Stimulated activated CD4-positive, alpha-beta T cell treated with anti-CD3 and anti-CD28 coated beads, Interleukin-1b, Interleukin-23, amount 100 ng/mL, for 1 hour (primary cell): Measurements from ENCODE around the gene TECPR2.

Experiments
- DNase-seq, 2 donors: peaks; one replicate each; pipeline ENCODE4 v3.0.0-alpha.2; 2020; ENCODE audit warnings: low read depth in 2 of 2

TECPR2 gene

GRCh38 chr14:102375119-102375518 lies 12.4 kb downstream of the TECPR2 start:
- no peak for DNase-seq

- DNase-seq: no peak
Observed at GRCh38 chr14:102377696-102378095, 15.0 kb downstream of the TECPR2 start.

DNA sequence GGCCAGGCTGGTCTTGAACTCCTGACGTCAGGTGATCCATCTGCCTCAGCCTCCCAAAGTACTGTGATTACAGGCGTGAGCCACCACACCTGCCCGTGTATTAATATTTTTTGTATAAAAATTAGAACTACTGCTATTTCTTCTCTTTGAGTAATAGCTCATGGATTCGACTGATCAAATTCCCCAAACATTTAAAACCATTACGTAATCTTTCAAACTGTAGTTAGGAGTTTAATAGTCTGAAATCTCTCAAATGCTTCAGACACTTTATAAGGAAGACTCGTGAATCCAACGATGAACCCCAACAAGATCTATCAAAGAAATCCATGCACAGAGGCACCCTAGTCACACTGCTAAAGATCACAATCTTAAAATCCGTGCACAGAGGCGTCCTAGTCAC lies 16.1 kb downstream of the TECPR2 start:
- no peak for DNase-seq

DNA sequence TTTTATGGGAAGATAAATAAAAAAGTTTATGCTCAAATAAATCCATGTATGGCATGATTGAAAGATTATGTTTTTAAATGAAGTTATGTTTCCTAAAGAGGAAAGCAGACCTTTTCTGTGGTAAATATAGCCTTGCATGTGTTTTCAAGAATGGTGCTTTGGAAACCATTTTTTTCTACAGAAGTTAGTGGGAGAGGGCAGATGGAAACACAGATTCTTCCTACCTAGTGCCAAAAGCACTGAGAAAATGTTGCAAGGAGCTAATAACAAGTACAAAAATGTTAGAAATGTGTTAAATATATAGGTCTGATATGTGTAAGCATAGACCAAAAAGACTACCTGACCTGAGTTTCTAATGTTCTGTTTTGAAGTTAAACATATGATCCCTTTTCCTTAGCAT lies 24.3 kb downstream of the TECPR2 start:
- DNase-seq: no peak

GRCh38 chr14:102389246-102389645 lies 26.5 kb downstream of the TECPR2 start:
- DNase-seq: no peak

DNA sequence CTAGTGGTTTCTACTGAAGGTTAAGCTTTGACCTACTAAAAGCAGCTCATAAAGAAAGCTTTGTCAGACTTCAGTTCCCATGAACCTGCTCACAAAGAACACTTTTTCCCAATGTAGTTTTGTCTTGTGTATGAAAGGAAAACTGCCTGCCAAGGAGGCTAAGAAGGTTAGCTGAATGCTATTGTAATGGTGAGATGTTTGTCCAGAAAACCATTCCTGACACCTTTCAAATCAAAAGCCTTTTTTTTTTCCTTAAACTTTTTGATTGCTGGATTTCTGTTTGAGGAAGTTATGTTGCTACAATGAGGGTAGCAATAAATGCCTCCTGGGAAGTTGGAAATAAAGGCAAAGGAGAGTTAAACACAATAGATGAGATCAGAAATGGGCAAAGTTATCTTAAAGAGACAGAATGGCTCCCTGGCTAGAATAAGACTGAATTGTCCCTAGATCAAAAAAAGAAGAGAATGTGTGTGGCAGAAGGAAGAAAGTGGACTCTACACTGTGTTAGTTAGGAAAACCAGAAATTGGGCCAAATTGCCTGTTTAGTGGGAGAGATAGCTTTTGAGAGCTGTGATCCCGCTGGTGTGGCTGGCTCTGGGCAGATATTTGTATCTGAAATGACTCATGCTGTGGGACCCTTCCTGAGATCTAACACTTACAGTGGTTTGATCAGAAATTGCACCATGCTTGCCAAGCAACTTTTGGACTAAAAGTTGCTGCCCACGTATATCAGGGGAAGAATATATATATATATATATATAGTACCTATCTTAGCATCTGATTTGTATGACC lies 27.5 kb downstream of the TECPR2 start:
- no peak for DNase-seq

DNA sequence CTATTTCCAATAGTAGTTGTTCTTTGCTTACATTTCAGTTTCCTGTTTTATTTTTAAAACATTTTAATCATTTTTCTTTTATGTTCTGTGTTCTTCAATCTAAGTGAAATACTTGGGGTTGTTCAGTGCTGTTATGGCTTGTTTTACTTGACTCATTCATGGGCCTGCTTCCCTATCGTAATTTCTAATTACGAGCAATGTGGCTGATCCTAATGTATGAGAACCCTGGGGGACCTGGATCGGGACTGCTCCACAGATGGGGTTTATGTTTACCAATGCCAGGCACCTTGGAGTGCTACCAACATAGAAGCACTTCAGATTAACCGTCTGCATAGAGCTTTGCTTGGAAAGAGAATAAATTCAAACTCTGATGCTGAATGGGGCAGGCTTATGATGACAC lies 29.8 kb downstream of the TECPR2 start:
- no peak for DNase-seq

GRCh38 chr14:102394717-102395375 lies 32.1 kb downstream of the TECPR2 start:
- DNase-seq: no peak

DNA sequence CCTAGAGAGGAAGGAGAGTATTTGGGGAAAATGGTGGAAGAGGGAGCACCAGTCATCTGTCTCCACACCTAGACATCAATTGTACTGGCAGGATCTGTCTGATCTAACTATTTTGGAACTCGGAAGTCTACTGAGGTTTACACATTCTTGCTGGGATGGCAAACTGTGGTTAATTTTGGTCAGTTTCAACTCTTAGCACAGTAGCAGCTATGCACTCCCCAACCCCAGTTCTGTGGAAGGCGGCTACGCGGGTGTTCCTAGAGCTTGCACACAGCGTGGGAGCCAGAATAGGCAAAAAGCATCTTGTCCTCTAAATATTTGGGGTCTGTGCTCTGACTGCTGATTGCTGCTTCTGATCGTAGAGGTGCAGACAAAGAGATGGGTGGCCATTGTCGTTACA lies 33.8 kb downstream of the TECPR2 start:
- DNase-seq: no peak

DNA sequence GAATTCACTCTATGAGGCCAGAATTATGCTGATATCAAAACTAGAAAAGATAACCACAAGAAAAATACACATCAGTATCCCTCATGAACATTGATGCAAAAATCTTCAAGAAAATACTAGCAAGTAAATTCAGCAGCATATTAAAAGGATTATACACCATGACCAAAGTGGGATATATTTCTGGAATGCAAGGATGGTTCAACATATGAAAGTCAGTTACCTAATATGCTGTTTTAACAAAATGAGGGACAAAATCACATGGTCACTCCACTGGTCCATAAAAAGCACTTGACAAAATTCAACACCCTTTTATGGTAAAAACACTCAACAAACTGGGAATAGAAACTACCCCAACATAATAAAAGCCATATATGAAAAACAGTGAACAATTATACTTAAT lies 40.3 kb downstream of the TECPR2 start:
- DNase-seq: no peak

DNA sequence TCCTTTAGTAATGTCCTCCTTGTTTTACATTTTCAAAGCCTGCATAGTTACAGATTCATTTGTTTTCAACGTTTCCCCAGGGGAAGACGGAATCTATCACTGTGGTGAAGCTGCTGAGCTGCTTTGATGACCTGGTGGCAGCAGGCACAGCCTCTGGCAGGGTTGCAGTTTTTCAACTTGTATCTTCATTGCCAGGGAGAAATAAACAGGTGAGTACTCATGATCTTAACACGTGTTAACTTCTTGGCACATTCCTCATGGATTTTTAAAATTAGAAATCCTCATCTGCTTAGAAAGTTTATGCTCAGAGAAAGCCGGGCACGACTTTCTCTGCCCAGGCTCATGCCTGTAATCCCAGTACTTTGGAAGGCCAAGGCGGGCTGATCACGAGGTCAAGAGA lies 44.5 kb downstream of the TECPR2 start:
- DNase-seq: no peak

- no peak for DNase-seq
Observed at GRCh38 chr14:102408724-102409123, 46.0 kb downstream of the TECPR2 start.

DNA sequence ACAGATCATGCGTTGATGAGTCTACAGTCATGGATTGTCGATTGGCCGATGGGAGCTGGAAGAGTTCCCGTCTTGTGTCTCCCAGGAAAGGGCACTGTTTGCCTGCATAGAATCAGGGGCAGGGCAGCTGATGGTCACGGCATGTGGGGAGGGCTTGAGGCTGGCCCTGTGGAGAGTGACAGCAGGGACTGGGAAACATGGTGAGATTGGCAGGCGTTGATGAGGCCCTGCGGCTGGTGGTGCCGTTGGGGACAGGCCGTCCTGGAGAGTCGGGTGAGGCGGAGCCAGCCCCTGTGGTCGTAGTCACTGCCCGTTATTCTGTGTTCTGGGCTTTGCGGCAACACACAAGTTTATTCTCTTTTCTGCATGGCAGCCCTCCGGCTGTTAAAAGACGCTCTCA lies 52.9 kb downstream of the TECPR2 start:
- no peak for DNase-seq

DNA sequence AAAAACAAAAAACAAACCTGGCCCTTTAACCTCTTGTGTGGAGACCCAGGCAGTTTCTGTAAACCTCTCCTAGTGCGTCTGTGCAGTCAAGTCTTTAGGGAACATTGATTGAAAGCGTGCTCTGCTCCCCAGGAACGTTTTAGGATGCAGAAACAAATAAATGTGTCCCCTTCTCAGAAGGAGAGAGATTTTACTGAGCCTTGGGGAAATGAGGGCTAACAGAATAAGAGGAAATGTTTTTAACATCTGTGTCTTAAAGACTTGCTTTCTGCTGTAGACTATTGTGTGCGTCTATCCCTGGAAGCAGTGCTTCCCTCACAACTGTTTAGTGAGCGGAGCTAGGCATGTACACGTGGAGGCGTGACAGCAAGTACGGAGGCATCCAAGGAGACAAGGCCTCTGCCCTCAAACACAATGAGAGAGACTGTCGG lies 54.3 kb downstream of the TECPR2 start:
- no peak for DNase-seq

DNA sequence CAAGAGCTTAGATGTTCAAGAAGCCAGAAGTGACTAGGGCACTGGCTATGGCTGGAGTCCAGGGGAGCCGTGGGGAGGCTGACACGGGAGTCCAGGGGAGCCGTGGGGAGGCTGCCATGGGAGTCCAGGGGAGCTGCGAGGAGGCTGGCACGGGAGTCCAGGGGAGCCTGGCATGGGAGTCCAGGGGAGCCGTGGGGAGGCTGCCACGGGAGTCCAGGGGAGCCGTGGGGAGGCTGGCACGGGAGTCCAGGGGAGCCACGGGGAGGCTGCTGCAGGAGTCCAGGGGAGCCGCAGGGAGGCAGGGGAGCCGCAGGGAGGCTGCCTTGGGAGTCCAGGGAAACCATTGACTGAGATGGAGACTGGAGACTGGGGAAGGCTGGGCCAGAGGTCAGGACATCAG lies 54.9 kb downstream of the TECPR2 start:
- no peak for DNase-seq

- DNase-seq: no peak
Observed at GRCh38 chr14:102418169-102418852, 55.6 kb downstream of the TECPR2 start.

DNA sequence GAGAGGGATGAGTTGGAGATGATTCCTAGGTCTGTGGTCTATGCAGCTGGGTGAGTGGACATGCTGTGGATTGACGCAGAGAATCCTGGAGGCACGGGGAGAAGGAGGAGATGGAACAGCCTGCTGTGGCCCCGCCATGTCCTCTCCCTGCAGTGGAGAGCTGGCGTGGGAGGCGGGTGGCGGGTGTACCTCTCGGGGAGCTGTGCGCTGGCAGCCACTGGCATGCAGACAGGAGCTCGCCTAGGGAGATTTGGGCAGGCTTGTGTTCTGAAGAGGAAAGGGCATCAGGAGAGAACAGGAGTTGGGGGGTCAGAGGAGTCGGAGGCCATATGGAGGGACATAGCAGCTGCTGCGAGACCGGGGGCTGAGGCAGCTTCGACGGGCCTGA lies 56.1 kb downstream of the TECPR2 start:
- no peak for DNase-seq

DNA sequence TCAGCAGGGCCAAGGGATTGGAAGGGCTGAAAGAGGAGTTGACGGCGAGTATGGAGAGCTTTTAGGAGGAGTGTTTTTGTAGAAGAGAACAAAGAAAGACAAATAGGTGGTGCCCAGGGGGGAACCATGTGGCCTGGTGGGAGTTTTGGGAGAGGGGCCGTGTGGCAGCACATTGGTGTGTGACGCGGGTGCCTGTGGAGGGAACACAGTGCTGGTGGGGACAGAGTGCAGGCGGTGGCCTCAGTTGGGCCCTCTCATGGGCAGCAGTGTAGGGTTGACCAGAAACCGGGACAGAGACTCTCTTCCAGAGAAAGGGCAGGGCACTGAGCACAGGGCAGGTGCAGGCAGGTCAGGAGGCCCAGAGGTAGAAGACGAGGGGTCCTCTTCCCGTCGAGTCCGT lies 56.5 kb downstream of the TECPR2 start:
- DNase-seq: no peak

GRCh38 chr14:102419716-102420115 lies 57.0 kb downstream of the TECPR2 start:
- no peak for DNase-seq

- DNase-seq: no peak
Observed at GRCh38 chr14:102421411-102422057, 58.8 kb downstream of the TECPR2 start.

DNA sequence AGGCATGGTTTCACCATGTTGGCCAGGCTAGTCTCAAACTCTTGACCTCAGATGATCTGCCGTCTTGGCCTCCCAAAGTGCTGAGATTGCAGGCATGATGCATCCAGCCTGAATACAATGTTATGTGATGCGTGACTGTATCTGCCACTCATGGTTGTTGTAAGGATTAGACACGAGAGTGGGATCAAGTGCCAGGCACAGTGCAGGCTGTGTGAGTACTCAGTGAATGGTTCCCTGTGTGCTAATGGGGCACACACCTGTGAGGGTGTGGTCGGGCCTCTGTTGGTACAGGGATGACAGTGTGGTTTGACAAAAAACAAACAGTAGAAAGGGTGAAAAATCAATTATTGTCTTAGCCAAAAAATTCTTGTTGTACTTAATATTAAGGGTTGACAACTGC lies 61.8 kb downstream of the TECPR2 start:
- no peak for DNase-seq

GRCh38 chr14:102424923-102425322 lies 62.2 kb downstream of the TECPR2 start:
- DNase-seq: no peak
